ENCODE data around the gene RRP36. TPM values are rescaled to one million over a fixed set of nuclear protein-coding genes. Genes with fewer than 3 reads are reported as not detected.

The RRP36 gene
- total RNA-seq, 1 donor from 2014 or later = 39.4 TPM

GRCh38 chr6:43026365-43026764, 4.9 kb downstream of the RRP36 start:
- DNase-seq = no peak
- intact Hi-C loops (cut with DNase I) = no loop called here
- TF ChIP-seq CTCF (IDR thresholded peaks at IDR 0.05) = no peak
- H3K4me3 ChIP-seq = no peak overlapping the region
- peaks cover 67% of the 10 kb centered on the region for H3K36me3 ChIP-seq
- H3K27me3 ChIP-seq = no peaks in the 10 kb centered on the region
- ATAC-seq = no peak
- peaks cover 13% of the 10 kb centered on the region for H3K4me1 ChIP-seq
- H3K9me3 ChIP-seq = no peaks in the 10 kb centered on the region
- H3K27ac ChIP-seq = no peak overlapping the region

GRCh38 chr6:43029120-43029519, 7.7 kb downstream of the RRP36 start:
- Histone ChIP-seq H3K4me1 (no peaks in the 10 kb centered on the region), H3K4me3 (no peak overlapping the region), H3K36me3 (peaks cover 87% of the 10 kb centered on the region), H3K27ac (no peak overlapping the region), H3K9me3 (no peaks in the 10 kb centered on the region), H3K27me3 (no peaks in the 10 kb centered on the region)
- ATAC-seq (no peak), DNase-seq (no peak)
- TF ChIP-seq CTCF (IDR thresholded peaks at IDR 0.05) = no peak
- intact Hi-C loops (cut with DNase I) = no loop called here

- H3K4me3 ChIP-seq = no peak overlapping the region
- no peaks in the 10 kb centered on the region for H3K4me1 ChIP-seq
- H3K36me3 ChIP-seq = peaks cover 79% of the 10 kb centered on the region
- no peak overlapping the region for H3K27ac ChIP-seq
- intact Hi-C loops (cut with DNase I) = no loop called here
- no peaks in the 10 kb centered on the region for H3K27me3 ChIP-seq
- no peak for TF ChIP-seq CTCF (IDR thresholded peaks at IDR 0.05)
- no peaks in the 10 kb centered on the region for H3K9me3 ChIP-seq
- DNase-seq = no peak
- ATAC-seq = no peak
Measured at GRCh38 chr6:43032326-43032725, 10.9 kb downstream of the RRP36 start.

- Histone ChIP-seq H3K9me3 (no peaks in the 10 kb centered on the region), H3K4me3 (no peak overlapping the region), H3K4me1 (no peaks in the 10 kb centered on the region), H3K27ac (no peak overlapping the region), H3K27me3 (no peaks in the 10 kb centered on the region), H3K36me3 (peaks cover 80% of the 10 kb centered on the region)
- intact Hi-C loops (cut with DNase I) = no loop called here
- TF ChIP-seq CTCF (IDR thresholded peaks at IDR 0.05) = no peak
- ATAC-seq (no peak), DNase-seq (no peak)
Measured at GRCh38 chr6:43033496-43034189, 12.2 kb downstream of the RRP36 start.

- Histone ChIP-seq H3K36me3 (peaks cover 80% of the 10 kb centered on the region), H3K27ac (no peak overlapping the region), H3K4me3 (no peak overlapping the region), H3K4me1 (no peaks in the 10 kb centered on the region), H3K9me3 (no peaks in the 10 kb centered on the region), H3K27me3 (no peaks in the 10 kb centered on the region)
- no peak for TF ChIP-seq CTCF (IDR thresholded peaks at IDR 0.05)
- DNase-seq (no peak), ATAC-seq (no peak)
- intact Hi-C loops (cut with DNase I) = no loop called here
Measured at GRCh38 chr6:43034190-43034525, 12.7 kb downstream of the RRP36 start.
